ENCODE measurements around the gene UBE2B.
"Not testable (repeated sequence)": the region's sequence is repeated elsewhere in the genome, so short reads cannot be mapped to it uniquely, and the experiment has no call there.

The UBE2B gene

GRCh38 chr5:134403951-134404350, 32.6 kb downstream of the UBE2B start:
- no peak for DNase-seq

GRCh38 chr5:134406390-134406789, 35.0 kb downstream of the UBE2B start:
- DNase-seq, result no peak

- no peak for DNase-seq
Observed at GRCh38 chr5:134409321-134409720, 38.0 kb downstream of the UBE2B start.

GRCh38 chr5:134410822-134411221, 39.5 kb downstream of the UBE2B start:
- no peak for DNase-seq

GRCh38 chr5:134411228-134411545, 39.8 kb downstream of the UBE2B start:
- DNase-seq, result no peak

- DNase-seq, result peak; percentile 70
Observed at GRCh38 chr5:134411546-134412266, 40.3 kb downstream of the UBE2B start, which contains the start of gene CDKN2AIPNL. Gene CDKN2AIPNL (minus strand): TSS chr5:134411881. CDS start chr5:134411854, 27 bp downstream.

- DNase-seq, result no peak
Observed at GRCh38 chr5:134413046-134413445, 41.7 kb downstream of the UBE2B start.

GRCh38 chr5:134417707-134418106, 46.3 kb downstream of the UBE2B start:
- DNase-seq, result no peak

GRCh38 chr5:134418958-134419357, 47.6 kb downstream of the UBE2B start:
- no peak for DNase-seq

GRCh38 chr5:134420343-134420742, 49.0 kb downstream of the UBE2B start:
- DNase-seq, result no peak

- DNase-seq, result not testable (repeated sequence)
Observed at GRCh38 chr5:134421038-134421437, 49.7 kb downstream of the UBE2B start.

- DNase-seq, result no peak
Observed at GRCh38 chr5:134422791-134423365, 51.5 kb downstream of the UBE2B start.

- DNase-seq, result no peak
Observed at GRCh38 chr5:134423376-134423775, 52.0 kb downstream of the UBE2B start.

GRCh38 chr5:134426361-134426760, 55.0 kb downstream of the UBE2B start:
- DNase-seq, result no peak

- no peak for DNase-seq
Observed at GRCh38 chr5:134427540-134428041, 56.2 kb downstream of the UBE2B start.

- DNase-seq, result no peak
Observed at GRCh38 chr5:134430001-134430569, 58.7 kb downstream of the UBE2B start.

GRCh38 chr5:134432174-134432573, 60.8 kb downstream of the UBE2B start:
- DNase-seq, result no peak

GRCh38 chr5:134432677-134433359, 61.4 kb downstream of the UBE2B start:
- DNase-seq, result no peak

GRCh38 chr5:134435560-134435959, 64.2 kb downstream of the UBE2B start:
- no peak for DNase-seq

- peak; percentile 76 for DNase-seq
Observed at GRCh38 chr5:134436523-134437339, 65.4 kb downstream of the UBE2B start.

GRCh38 chr5:134437340-134437846, 66.0 kb downstream of the UBE2B start:
- DNase-seq, result no peak

- DNase-seq, result no peak
Observed at GRCh38 chr5:134437847-134438581, 66.6 kb downstream of the UBE2B start.

All from NCI-H2227 treated with DMSO at 0.1 percent for 48 hours (cell line).